Activated gamma-delta T cell (primary cell): ENCODE measurements around the gene TGDS.
A peak's percentile ranks its signal among the peaks of the same experiment; 100 is the strongest.

ENCODE experiments used
- DNase-seq: peaks from one replicate; lab custom pipeline; 2025; lab: John Stamatoyannopoulos, UW

TGDS gene

GRCh38 chr13:94601446-94602431 is 5.8 kb upstream of the TGDS start, which contains the start of gene GPR180:
Gene GPR180 (plus strand): TSS chr13:94601857. CDS start chr13:94601928, 71 bp downstream.
- peak; percentile 77 for DNase-seq

GRCh38 chr13:94599877-94600276 is 3.9 kb upstream of the TGDS start:
- no peak for DNase-seq

GRCh38 chr13:94598281-94598680 is 2.3 kb upstream of the TGDS start:
- no peak for DNase-seq

- DNase-seq: no peak
Observed at GRCh38 chr13:94596575-94596971, 621 bp upstream of the TGDS start.

GRCh38 chr13:94595001-94595949 is 677 bp downstream of the TGDS start:
- no peak for DNase-seq

- no peak for DNase-seq
Observed at GRCh38 chr13:94590744-94591143, 5.2 kb downstream of the TGDS start.

- no peak for DNase-seq
Observed at GRCh38 chr13:94588541-94588940, 7.4 kb downstream of the TGDS start.

- DNase-seq: no peak
Observed at GRCh38 chr13:94586371-94586770, 9.6 kb downstream of the TGDS start.

- DNase-seq: no peak
Observed at GRCh38 chr13:94585543-94586101, 10.3 kb downstream of the TGDS start.

- DNase-seq: no peak
Observed at GRCh38 chr13:94583926-94584325, 12.0 kb downstream of the TGDS start.

- no peak for DNase-seq
Observed at GRCh38 chr13:94579063-94579462, 16.9 kb downstream of the TGDS start.

- no peak for DNase-seq
Observed at GRCh38 chr13:94569615-94570014, 26.3 kb downstream of the TGDS start.

GRCh38 chr13:94568443-94568842 is 27.5 kb downstream of the TGDS start:
- DNase-seq: no peak

GRCh38 chr13:94567581-94567980 is 28.4 kb downstream of the TGDS start:
- no peak for DNase-seq

GRCh38 chr13:94561126-94561525 is 34.8 kb downstream of the TGDS start:
- no peak for DNase-seq

- DNase-seq: no peak
Observed at GRCh38 chr13:94560116-94560515, 35.8 kb downstream of the TGDS start.

GRCh38 chr13:94559222-94559795 is 36.6 kb downstream of the TGDS start:
- DNase-seq: no peak

GRCh38 chr13:94558716-94559115 is 37.2 kb downstream of the TGDS start:
- DNase-seq: no peak

GRCh38 chr13:94557684-94558235 is 38.2 kb downstream of the TGDS start:
- DNase-seq: no peak

GRCh38 chr13:94556621-94557020 is 39.3 kb downstream of the TGDS start:
- no peak for DNase-seq

- no peak for DNase-seq
Observed at GRCh38 chr13:94556041-94556440, 39.9 kb downstream of the TGDS start.
